Ascending aorta (tissue), 2 donors: ENCODE results near the gene FHL2. TPM values are rescaled to one million over a fixed set of nuclear protein-coding genes. Genes with fewer than 3 reads are reported as not detected.

Source experiments
- DNase-seq, 2 donors: peaks; one replicate each; pipeline ENCODE4 v3.0.0-alpha.2; 2019; ENCODE audit warnings: low spot score in 2 of 2
- H3K27ac ChIP-seq, 2 donors: fragments of 200-600 bp; sonication (generic); one replicate each; pipeline ENCODE4 v1.5.1; 2016 to 2017; ENCODE audit warnings: mild to moderate bottlenecking in 1 of 2
- H3K27me3 ChIP-seq: fragments of 200-600 bp; sonication (generic); one replicate; pipeline ENCODE4 v1.5.1; 2017
- H3K36me3 ChIP-seq, 2 donors: fragments of 200-600 bp; sonication (generic); one replicate each; pipeline ENCODE4 v1.5.1; 2016
- H3K4me1 ChIP-seq, 2 donors: fragments of 200-600 bp; sonication (generic); one replicate each; pipeline ENCODE4 v1.5.1; 2016 to 2017; ENCODE audit warnings: mild to moderate bottlenecking in 1 of 2
- H3K4me3 ChIP-seq, 2 donors: fragments of 200-600 bp; sonication (generic); one replicate each; pipeline ENCODE4 v1.5.1; 2016 to 2017; ENCODE audit warnings: mild to moderate bottlenecking in 1 of 2
- H3K9me3 ChIP-seq, 2 donors: fragments of 200-600 bp; sonication (generic); one replicate each; pipeline ENCODE4 v1.5.1; 2016
- intact Hi-C: fragments of 100-400 bp; cut with DNase I; formaldehyde crosslinking; loops from one replicate; pipeline ENCODE4 v1.15.1; 2023
- total RNA-seq: library from RNA; depleted of rRNA; stranded (reverse); fragments of >200 nt; gene quantifications from one replicate; pipeline ENCODE4 v1.1.0, GENCODE V29; 2016
- TF ChIP-seq, protein P1 (sequence below), 3 experiments: fragments of 200-600 bp in 2 of 3; fragments of 450-650 bp in 1 of 3; sonication (generic) in 2 of 3; IDR thresholded peaks; one replicate each; pipeline ENCODE4 v1.5.1; 2016 to 2019; ENCODE audit warnings: antibody characterized with exemption in 3 of 3, mild to moderate bottlenecking in 1 of 3, moderate library complexity in 1 of 3

Gene FHL2
- total RNA-seq, 1 donor from 2014 or later, result 175 TPM

DNA sequence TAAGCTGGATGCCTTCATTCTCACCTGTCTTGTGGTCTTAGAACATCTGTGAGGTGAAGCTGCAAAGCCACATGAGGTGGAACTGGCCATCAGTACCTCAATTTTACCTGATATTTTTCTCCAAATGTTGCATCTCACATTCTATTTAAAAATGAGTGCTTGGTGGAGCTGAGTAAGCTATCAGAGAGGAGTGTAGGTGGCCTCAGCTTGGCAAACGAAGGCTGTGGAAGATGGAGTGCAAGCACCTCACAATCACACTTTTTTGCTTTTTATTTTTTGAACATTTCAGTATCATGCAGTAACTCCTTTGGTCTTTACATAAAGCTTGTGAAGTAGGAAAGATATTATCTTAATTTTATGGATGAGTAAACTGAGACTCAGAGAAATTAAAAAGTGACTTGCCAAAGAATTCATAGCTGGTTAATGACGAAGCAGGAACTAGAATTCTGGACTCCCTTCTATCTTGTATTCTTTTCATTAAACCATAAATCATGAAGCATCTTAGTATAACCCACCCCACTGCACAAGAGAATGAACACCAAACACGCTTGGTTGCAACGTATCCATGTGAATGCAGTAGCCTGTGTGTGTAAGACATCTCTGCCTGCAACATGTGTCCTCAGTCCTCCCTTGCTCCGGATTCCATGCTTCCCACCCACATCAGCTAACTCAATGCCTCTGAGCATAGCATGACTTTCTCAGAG is 34.3 kb downstream of the FHL2 start:
- Histone ChIP-seq H3K4me1 (no peaks in the 10 kb centered on the region), H3K4me3 (no peak overlapping the region), H3K27me3 (no peaks in the 10 kb centered on the region), H3K27ac (no peak overlapping the region), H3K9me3 (no peaks in the 10 kb centered on the region), H3K36me3 (peaks cover 52 to 72% of the 10 kb centered on the region in 2 donors)
- no peak for DNase-seq
- intact Hi-C loops, result no loop called here
- TF ChIP-seq, protein P1, sequence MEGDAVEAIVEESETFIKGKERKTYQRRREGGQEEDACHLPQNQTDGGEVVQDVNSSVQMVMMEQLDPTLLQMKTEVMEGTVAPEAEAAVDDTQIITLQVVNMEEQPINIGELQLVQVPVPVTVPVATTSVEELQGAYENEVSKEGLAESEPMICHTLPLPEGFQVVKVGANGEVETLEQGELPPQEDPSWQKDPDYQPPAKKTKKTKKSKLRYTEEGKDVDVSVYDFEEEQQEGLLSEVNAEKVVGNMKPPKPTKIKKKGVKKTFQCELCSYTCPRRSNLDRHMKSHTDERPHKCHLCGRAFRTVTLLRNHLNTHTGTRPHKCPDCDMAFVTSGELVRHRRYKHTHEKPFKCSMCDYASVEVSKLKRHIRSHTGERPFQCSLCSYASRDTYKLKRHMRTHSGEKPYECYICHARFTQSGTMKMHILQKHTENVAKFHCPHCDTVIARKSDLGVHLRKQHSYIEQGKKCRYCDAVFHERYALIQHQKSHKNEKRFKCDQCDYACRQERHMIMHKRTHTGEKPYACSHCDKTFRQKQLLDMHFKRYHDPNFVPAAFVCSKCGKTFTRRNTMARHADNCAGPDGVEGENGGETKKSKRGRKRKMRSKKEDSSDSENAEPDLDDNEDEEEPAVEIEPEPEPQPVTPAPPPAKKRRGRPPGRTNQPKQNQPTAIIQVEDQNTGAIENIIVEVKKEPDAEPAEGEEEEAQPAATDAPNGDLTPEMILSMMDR (IDR thresholded peaks at IDR 0.05), result no peak

DNA sequence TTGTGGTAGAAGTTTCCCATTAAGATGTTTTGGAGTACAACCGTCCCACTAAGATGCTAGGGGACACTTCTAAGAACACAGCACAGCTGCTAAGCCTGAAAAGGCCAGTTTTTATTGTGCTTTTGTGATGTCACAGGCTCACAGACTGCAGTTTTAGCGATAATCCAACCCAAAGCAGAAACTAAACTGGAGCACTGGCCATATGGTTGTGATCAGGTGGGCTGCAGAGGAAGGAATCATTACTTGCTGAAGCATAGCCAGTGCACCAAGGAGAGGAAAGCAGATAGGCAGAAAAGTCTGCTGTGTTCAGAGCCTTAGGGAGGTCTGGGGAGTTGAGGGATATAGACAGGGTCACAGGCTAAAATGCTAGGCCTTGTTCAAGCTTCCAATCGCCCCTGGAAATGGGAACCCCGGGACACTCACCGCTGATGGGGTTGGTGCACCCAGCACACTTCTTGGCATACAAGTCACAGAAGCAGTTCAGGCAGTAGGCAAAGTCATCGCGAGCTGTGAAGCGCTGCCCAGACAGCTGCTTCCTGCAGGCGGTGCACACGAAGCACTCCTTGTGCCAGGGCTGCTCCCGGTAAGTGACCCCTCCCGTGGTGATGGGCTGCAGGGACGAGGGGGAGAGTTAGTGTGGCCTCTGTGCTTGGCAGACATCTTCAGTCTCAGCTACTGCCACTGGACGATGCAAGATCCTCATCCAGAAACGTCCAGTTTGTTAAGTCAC is 35.8 kb downstream of the FHL2 start:
- Histone ChIP-seq H3K4me1 (no peaks in the 10 kb centered on the region), H3K4me3 (no peak overlapping the region), H3K36me3 (peaks cover 58 to 87% of the 10 kb centered on the region in 2 donors), H3K27me3 (no peaks in the 10 kb centered on the region), H3K9me3 (no peaks in the 10 kb centered on the region), H3K27ac (no peak overlapping the region)
- intact Hi-C loops, result no loop called here
- TF ChIP-seq, protein P1 (IDR thresholded peaks at IDR 0.05), result no peak
- DNase-seq, result no peak

DNA sequence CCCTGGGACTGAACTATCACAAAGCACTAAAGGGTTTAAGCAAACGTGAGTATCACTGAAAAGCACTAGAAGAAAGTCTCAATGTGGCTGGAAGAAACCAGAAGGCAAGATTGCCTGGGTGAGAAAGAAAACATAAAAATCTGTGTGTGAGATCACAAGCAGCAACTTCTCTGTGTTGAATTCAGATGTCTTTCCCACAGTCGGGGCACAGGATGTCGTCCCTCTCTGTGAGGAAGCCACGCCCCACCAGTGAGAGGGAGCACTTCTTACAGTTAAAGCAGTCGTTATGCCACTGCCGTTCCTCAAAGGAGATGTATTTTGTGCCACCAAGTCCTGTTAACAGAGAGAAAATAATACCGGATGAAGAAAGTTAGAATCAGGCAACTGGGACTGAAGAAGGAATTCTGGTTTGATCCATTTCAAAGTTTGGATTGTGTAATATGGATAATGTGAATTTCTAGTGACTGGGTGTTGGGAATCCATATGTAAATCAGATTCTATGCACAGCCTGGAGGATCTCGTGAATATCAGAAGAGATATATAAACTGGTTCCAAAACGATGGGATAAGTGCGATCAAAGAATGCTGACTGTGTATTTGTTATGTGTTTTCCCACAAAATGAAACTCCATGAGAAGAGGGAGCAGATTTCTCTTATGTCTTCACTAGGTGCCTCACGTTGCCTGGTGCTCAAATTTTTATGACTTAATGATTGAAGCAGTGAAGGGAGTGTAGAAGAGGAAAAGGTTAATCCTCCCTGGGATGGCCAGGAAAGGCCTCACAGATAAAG is 37.6 kb downstream of the FHL2 start:
- no peak for DNase-seq
- no peaks in the 10 kb centered on the region for H3K4me1 ChIP-seq
- TF ChIP-seq, protein P1 (IDR thresholded peaks at IDR 0.05), result no peak
- no peaks in the 10 kb centered on the region for H3K27me3 ChIP-seq
- peaks cover 71 to 91% of the 10 kb centered on the region in 2 donors for H3K36me3 ChIP-seq
- intact Hi-C loops, result no loop called here
- H3K4me3 ChIP-seq, result no peak overlapping the region
- H3K9me3 ChIP-seq, result peaks cover 5 to 11% of the 10 kb centered on the region in 2 donors
- H3K27ac ChIP-seq, result no peak overlapping the region

GRCh38 chr2:105358593-105358992 is 40.3 kb downstream of the FHL2 start:
- DNase-seq, result no peak
- H3K4me1 ChIP-seq, result no peaks in the 10 kb centered on the region
- no peaks in the 10 kb centered on the region for H3K27me3 ChIP-seq
- H3K27ac ChIP-seq, result no peak overlapping the region
- peaks cover 5 to 15% of the 10 kb centered on the region in 2 donors for H3K9me3 ChIP-seq
- intact Hi-C loops, result no loop called here
- TF ChIP-seq, protein P1 (IDR thresholded peaks at IDR 0.05), result no peak
- H3K36me3 ChIP-seq, result peaks cover 63 to 84% of the 10 kb centered on the region in 2 donors
- no peak overlapping the region for H3K4me3 ChIP-seq

DNA sequence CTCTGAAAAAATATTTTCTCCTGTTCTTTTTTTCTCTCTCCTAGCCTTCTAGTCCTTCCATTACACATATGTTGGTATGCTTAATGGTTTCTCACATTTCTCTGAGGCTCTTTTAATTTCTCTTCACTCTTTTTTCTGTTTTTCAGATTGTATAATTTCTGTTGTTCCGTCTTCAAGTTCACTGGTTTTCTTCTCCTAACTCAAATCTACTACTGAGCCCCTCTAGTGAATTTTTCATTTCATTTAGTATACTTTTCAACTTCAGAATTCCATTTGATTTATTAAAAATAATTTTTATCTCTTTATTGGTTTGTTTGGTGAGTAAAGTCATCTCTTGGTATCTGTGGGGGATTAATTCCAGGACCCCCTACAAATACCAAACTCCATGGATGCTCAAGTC is 41.7 kb downstream of the FHL2 start:
- no peaks in the 10 kb centered on the region for H3K4me1 ChIP-seq
- peaks cover 51 to 77% of the 10 kb centered on the region in 2 donors for H3K36me3 ChIP-seq
- H3K9me3 ChIP-seq, result peaks cover 5 to 15% of the 10 kb centered on the region in 2 donors
- H3K27me3 ChIP-seq, result no peaks in the 10 kb centered on the region
- no peak overlapping the region for H3K27ac ChIP-seq
- intact Hi-C loops, result no loop called here
- DNase-seq, result no peak
- H3K4me3 ChIP-seq, result no peak overlapping the region
- TF ChIP-seq, protein P1 (IDR thresholded peaks at IDR 0.05), result no peak
